Uterus (tissue), 2 donors: ENCODE data around the gene GALNT2.

Experiments used
- POLR2A ChIP-seq, 2 donors: fragments of 450-650 bp; IDR thresholded peaks; one replicate each; pipeline ENCODE4 v1.6.1; 2016; ENCODE audit warnings: antibody characterized with exemption in 2 of 2, mild to moderate bottlenecking in 1 of 2, moderate library complexity in 1 of 2
- TF ChIP-seq, protein P1 (sequence below), 4 experiments: fragments of 200-600 bp in 2 of 4; fragments of 450-650 bp in 2 of 4; sonication (generic) in 2 of 4; IDR thresholded peaks; one replicate each; pipeline ENCODE4 v1.5.1; 2016 to 2019; ENCODE audit warnings: antibody characterized with exemption in 4 of 4, mild to moderate bottlenecking in 2 of 4, moderate library complexity in 1 of 4

DNA sequence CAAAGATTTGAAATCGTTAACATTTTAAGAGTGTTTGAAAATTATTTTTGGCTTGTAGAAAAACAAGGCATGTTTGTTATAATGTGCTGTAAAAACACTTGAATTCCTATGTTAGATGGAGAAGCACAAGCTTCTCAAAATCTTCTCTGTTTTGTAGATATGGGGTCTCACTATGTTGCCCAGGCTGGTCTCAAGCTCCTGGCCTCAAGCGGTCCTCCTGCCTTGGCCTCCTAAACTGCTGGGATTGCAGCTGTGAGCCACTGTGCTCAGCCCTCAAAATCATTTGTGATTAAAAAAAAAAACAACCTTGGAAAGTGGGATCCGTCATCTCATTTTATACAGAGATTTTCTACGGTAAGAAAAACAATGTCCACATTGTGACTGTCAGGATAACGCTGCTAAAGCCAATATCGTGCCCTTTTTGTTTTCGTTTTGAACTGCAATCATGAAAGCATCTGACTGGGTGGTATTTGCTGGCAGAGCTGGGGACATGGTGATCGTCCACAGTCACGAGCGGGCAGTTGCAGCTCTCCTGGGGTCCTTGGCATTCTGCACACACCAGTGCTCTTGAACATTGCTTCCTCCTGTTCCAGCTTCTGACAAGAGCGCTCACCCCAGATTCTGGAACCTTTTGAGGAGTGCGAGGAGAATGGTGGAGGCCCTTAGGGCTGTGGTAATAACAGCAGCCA is 246.6 kb downstream of the GALNT2 start:
- TF ChIP-seq, protein P1, sequence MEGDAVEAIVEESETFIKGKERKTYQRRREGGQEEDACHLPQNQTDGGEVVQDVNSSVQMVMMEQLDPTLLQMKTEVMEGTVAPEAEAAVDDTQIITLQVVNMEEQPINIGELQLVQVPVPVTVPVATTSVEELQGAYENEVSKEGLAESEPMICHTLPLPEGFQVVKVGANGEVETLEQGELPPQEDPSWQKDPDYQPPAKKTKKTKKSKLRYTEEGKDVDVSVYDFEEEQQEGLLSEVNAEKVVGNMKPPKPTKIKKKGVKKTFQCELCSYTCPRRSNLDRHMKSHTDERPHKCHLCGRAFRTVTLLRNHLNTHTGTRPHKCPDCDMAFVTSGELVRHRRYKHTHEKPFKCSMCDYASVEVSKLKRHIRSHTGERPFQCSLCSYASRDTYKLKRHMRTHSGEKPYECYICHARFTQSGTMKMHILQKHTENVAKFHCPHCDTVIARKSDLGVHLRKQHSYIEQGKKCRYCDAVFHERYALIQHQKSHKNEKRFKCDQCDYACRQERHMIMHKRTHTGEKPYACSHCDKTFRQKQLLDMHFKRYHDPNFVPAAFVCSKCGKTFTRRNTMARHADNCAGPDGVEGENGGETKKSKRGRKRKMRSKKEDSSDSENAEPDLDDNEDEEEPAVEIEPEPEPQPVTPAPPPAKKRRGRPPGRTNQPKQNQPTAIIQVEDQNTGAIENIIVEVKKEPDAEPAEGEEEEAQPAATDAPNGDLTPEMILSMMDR (IDR thresholded peaks at IDR 0.05), result no peak
- TF ChIP-seq POLR2A (IDR thresholded peaks at IDR 0.05), result no peak
